AG10803 (cell line): ENCODE data around the gene CD79A.

Source experiments
- DNase-seq: peaks from one replicate; pipeline ENCODE4 v3.0.0; 2010; ENCODE audit warnings: low read depth
- H3K4me3 ChIP-seq: 2 replicates; pipeline ENCODE4 v1.5.1; 2011; ENCODE audit warnings: mild to moderate bottlenecking, low read length, control low read depth
- TF ChIP-seq, protein P1 (sequence below): conservative IDR thresholded peaks from 2 replicates; pipeline ENCODE4 v1.5.1; 2011; ENCODE audit warnings: mild to moderate bottlenecking, low read length, control low read depth, inconsistent platforms

The CD79A gene

DNA sequence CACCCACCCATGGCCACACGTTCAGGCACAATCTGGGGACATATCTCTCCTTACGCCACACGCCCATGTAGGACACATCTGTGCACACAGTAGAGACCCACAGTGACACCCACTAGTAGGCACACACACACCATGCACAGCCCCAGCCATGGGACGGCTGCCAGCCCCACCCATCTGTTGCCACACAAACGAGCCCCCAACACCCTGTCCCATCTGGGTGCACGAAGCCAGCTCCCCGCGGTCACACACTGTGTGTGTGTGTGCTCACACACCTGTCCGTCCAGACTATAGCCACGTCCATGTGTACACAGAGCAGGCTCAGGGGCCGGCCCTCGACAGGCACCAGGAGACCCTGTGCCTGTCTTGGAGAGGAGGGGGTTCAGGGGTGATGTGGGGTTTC, 40.6 kb downstream of the CD79A start:
- TF ChIP-seq, protein P1, sequence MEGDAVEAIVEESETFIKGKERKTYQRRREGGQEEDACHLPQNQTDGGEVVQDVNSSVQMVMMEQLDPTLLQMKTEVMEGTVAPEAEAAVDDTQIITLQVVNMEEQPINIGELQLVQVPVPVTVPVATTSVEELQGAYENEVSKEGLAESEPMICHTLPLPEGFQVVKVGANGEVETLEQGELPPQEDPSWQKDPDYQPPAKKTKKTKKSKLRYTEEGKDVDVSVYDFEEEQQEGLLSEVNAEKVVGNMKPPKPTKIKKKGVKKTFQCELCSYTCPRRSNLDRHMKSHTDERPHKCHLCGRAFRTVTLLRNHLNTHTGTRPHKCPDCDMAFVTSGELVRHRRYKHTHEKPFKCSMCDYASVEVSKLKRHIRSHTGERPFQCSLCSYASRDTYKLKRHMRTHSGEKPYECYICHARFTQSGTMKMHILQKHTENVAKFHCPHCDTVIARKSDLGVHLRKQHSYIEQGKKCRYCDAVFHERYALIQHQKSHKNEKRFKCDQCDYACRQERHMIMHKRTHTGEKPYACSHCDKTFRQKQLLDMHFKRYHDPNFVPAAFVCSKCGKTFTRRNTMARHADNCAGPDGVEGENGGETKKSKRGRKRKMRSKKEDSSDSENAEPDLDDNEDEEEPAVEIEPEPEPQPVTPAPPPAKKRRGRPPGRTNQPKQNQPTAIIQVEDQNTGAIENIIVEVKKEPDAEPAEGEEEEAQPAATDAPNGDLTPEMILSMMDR = no peak
- no peak for DNase-seq
- no peak overlapping the region for H3K4me3 ChIP-seq

DNA sequence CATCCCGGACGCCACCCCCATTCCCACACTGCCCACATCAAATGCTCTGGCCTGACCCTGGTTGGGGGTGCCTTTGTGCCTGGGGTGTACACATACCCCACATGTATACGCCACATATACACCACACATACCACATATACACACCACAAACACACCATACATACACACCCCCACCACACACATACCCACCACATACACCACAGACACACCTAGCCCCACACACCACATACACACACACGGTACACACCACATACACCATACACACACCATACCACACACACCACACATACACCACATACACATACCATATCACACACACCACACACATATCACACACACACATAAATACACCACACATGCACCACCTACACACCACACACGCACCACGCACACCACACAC, 41.0 kb downstream of the CD79A start:
- TF ChIP-seq, protein P1 = no peak
- DNase-seq = no peak
- H3K4me3 ChIP-seq = no peak overlapping the region

DNA sequence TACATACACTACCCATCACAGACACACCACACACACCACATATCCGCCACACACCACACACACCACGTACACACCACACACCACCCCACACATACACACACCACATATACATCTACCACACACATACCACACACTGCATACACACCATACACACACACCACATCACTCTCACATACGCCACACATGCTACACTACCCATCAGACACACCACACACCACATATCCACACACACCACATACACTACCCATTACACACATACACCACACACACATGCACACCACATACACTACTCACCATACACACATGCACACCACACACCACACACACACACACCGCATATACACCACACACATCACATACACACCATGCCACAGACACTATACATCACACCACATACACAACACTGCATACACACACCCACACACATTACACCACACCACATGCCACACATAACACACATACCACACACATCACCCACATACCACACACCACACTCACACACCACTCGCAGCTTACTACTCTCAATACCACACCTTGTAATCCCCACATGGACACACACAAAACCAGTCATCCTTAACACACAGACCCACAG, 41.7 kb downstream of the CD79A start:
- peak; percentile 44 for DNase-seq
- TF ChIP-seq, protein P1 = no peak
- no peak overlapping the region for H3K4me3 ChIP-seq

DNA sequence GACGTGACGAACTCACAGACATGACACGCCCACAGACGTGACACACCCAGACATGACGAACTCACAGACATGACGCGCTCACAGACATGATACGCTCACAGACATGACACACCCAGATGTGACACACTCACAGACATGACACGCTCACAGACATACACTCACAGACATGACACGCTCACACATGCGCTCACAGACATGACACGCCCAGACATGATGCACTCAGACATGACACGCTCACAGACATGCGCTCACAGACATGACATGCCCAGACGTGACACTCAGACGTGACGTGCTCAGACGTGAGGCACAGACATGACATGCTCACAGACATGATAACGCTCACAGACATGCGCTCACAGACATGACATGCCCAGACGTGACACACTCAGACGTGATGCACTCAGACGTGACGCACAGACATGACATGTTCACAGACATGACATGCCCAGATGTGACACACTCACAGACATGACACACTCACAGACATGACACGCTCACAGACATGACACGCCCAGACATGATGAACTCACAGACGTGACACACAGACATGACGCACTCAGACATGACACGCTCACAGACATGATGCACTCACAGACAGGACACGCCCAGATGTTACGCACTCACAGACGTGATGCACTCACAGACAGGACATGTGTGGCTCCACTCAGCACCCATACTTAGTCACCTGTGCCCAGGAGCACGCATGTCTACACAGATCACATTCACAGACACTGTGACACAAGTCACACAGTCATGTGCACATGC, 43.1 kb downstream of the CD79A start:
- no peak for DNase-seq
- no peak overlapping the region for H3K4me3 ChIP-seq
- TF ChIP-seq, protein P1 = no peak

DNA sequence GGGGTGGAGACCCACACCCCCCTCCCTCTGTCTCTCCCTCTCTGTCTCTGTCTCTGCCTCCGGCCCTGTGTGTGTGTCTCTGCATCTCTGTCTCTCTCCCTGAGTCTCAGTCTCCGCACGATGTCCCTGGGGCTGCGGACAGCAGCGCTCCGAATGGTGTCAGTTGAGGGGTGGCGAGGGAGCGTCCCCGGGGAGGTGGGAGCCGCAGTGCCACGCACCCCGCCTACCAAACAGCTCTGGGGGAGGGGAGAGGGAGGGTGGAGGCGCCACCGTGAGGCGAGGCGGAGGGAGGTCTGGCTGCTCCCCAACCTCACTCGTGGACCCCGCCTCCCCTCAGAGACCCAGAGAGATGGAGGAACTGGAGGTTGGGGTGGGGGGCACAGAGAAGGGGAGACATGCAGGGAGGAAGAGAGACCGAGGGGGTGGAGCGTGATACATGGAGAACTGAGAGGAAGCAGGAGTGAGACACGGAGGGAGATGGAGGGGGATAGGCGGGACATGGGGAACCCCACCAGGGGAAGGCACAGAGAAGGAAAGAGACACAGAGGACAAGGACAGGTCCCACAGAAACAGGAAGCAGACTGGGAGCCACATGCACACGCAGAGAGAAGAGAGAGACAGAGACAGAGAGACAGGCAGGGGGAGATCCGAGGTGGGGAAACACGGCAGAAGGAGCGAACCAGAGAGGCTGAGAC, 44.0 kb downstream of the CD79A start:
- TF ChIP-seq, protein P1 = no peak
- no peak overlapping the region for H3K4me3 ChIP-seq
- DNase-seq = no peak

DNA sequence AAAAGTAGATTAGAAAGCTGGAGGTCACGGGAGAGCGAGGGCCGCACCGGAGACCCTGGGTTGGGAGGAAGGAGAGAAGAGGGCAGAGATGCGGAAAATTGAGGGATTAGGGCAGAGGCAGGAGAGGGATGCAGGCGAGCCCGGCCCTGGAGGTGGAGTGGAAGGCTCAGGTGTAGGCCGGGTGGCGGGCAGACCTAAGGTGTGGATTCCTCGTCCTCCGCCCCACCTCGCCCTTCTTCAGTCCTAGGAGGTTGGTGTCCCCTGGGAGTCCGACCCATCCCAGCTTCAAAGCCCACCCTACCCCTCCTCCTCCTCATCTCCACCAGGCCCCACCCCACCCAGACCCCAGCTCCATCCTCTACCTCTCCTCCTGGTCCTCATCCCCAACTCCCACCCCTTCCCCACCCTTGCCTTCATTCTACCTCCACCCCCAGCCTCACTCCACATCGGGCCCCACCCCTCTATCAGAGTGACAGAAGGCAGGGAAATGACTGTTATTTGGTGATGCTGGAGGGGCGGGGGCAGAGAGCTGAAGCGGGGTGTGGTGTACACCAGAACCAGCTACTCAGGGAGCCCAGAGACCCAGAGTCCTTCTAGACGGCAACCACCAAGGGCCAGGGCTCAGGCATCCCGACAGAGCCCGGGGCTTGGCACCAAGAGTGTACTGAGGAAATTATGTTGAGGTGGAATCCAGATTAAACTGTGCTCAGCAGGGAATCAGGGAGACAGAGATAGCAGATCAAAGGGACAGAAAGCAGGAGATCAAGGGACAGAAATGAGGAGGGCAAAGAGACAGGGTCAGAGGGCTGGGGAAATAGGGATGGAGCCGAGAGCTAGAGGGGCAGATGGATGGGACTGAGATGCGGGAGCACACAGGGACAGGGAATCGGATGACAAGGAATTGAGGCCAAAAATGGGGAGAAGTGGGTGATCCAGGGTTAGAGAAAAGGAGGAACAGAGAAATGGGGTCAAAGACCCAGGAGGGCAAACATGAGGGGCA, 44.8 kb downstream of the CD79A start:
- DNase-seq = no peak
- H3K4me3 ChIP-seq = no peak overlapping the region

More for the DNA sequence above, 44.8 kb downstream of the CD79A start:
- TF ChIP-seq, protein P1 = no peak
